ENCODE data around the gene SPATA24.
"Not testable (repeated sequence)": the region's sequence is repeated elsewhere in the genome, so short reads cannot be mapped to it uniquely, and the experiment has no call there.

DNA sequence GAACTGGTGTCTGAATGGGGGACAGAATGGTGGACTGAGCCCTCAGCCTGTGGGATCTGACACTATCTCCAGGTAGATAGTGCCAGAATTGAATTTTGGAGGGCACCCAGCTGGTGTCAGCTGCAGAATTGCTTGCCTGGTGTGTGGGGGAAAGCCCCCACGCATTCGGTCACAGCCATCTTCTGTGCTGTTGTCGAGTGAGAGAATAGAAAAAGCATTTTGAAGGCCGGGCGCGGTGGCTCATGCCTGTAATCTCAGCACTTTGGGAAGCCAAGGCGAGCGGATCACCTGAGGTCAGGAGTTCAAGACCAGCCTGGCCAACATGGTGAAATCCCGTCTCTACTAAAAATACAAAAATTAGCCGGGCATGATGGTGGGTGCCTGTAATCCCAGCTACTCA, 16.9 kb downstream of the SPATA24 start:
- TF ChIP-seq, protein P1, sequence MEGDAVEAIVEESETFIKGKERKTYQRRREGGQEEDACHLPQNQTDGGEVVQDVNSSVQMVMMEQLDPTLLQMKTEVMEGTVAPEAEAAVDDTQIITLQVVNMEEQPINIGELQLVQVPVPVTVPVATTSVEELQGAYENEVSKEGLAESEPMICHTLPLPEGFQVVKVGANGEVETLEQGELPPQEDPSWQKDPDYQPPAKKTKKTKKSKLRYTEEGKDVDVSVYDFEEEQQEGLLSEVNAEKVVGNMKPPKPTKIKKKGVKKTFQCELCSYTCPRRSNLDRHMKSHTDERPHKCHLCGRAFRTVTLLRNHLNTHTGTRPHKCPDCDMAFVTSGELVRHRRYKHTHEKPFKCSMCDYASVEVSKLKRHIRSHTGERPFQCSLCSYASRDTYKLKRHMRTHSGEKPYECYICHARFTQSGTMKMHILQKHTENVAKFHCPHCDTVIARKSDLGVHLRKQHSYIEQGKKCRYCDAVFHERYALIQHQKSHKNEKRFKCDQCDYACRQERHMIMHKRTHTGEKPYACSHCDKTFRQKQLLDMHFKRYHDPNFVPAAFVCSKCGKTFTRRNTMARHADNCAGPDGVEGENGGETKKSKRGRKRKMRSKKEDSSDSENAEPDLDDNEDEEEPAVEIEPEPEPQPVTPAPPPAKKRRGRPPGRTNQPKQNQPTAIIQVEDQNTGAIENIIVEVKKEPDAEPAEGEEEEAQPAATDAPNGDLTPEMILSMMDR (conservative IDR thresholded peaks at IDR 0.05 in 1 of 2, IDR thresholded peaks at IDR 0.05 in 1 of 2; ENCODE audit: low read depth in 1 of 2, low read length in 2 of 2) = not testable (repeated sequence)
- TF ChIP-seq EZH2 (IDR thresholded peaks at IDR 0.05; ENCODE audit: low read length, missing control alignments) = not testable (repeated sequence)

All from fibroblast of lung (primary cell).